HCT116 (cell line): ENCODE data around the gene SMIM5. TPM values are rescaled to one million over a fixed set of nuclear protein-coding genes. Genes with fewer than 3 reads are reported as not detected.
A peak's percentile ranks its signal among the peaks of the same experiment; 100 is the strongest.

ENCODE experiments used
- ATAC-seq: fragments of 200-7000 bp; cut with Tn5 transposase; 2 replicates; pipeline ENCODE4 v1.9.1; 2020; ENCODE audit warnings: mild to moderate bottlenecking, moderate library complexity
- BruUV-seq: library from RNA; stranded (reverse); fragments of 400-500 nt; replicated peaks from 2 replicates; lab custom pipeline; 2021; lab: Mats Ljungman, UMichigan
- CTCF ChIA-PET: fragments of 300-600 bp; sonication (Branson Sonifier 250); formaldehyde crosslinking; loops from one replicate; lab custom pipeline; 2021; ENCODE audit warnings: antibody characterized with exemption; lab: Charles Lee
- POLR2A ChIA-PET: fragments of 300-600, 350-600 bp; sonication (Branson Sonifier 250); formaldehyde crosslinking; loops from one replicate; lab custom pipeline; 2021; ENCODE audit warnings: antibody characterized with exemption; lab: Charles Lee
- RAD21 ChIA-PET, 2 experiments: fragments of 300-600 bp; sonication (Branson Sonifier 250); formaldehyde crosslinking; loops; one replicate each; lab custom pipeline; 2023; ENCODE audit warnings: low total read pairs in 2 of 2; ENCODE audit not compliant: uncharacterized antibody in 2 of 2, unreplicated experiment in 2 of 2, low non-redundant PET in 1 of 2; lab: Charles Lee
- DNase-seq: peaks from one replicate; pipeline ENCODE4 v3.0.0-alpha.2; 2010; ENCODE audit warnings: low read depth, low spot score
- H2AFZ ChIP-seq: fragments of 200-600 bp; shearing (Covaris generic), sonication (generic); 2 replicates; pipeline ENCODE4 v1.6.1; 2017; ENCODE audit warnings: low read depth, mixed run types, mixed read lengths, antibody characterized with exemption, low read length; ENCODE audit not compliant: poor library complexity, severe bottlenecking
- H3K27ac ChIP-seq: 2 replicates; pipeline ENCODE4 v1.5.1; 2012; ENCODE audit warnings: low read depth, low read length
- H3K27me3 ChIP-seq: fragments of 200-600 bp; sonication (generic); 2 replicates; pipeline ENCODE4 v1.6.1; 2016; ENCODE audit warnings: mixed run types, low read length, mixed read lengths; ENCODE audit not compliant: insufficient read depth
- H3K36me3 ChIP-seq, 2 experiments: fragments of 200-500 bp in 1 of 2; fragments of 200-600 bp in 1 of 2; sonication (Bioruptor generic) in 1 of 2; sonication (generic) in 1 of 2; 2 replicates each; pipeline versions ENCODE4 v1.5.1 to v1.6.1; 2014 to 2016; ENCODE audit warnings: low read length in 2 of 2, inconsistent platforms in 1 of 2, mixed read lengths in 1 of 2, mixed run types in 1 of 2; ENCODE audit not compliant: insufficient read depth in 2 of 2, control insufficient read depth in 1 of 2
- H3K4me1 ChIP-seq, 2 experiments: fragments of 200-600 bp in 1 of 2; sonication (generic) in 1 of 2; 2 replicates each; pipeline versions ENCODE4 v1.5.1 to v1.6.1; 2012 to 2017; ENCODE audit warnings: low read length in 2 of 2, inconsistent platforms in 1 of 2, mild to moderate bottlenecking in 1 of 2, mixed read lengths in 1 of 2, mixed run types in 1 of 2, moderate library complexity in 1 of 2; ENCODE audit not compliant: insufficient read depth in 2 of 2, control insufficient read depth in 1 of 2
- H3K4me2 ChIP-seq: fragments of 200-600 bp; sonication (generic); 2 replicates; pipeline ENCODE4 v1.6.1; 2017; ENCODE audit warnings: mixed run types, low read length, mixed read lengths
- H3K4me3 ChIP-seq, 2 experiments: fragments of 200-600 bp in 1 of 2; sonication (generic) in 1 of 2; replicated peaks in 1 of 2; 2 replicates each; pipeline ENCODE4 v1.5.1; 2011 to 2016; ENCODE audit warnings: low read length in 2 of 2, control low read depth in 1 of 2, low read depth in 1 of 2, mild to moderate bottlenecking in 1 of 2, mixed read lengths in 1 of 2, mixed run types in 1 of 2
- H3K79me2 ChIP-seq: fragments of 200-600 bp; sonication (generic); 2 replicates; pipeline ENCODE4 v1.6.1; 2017; ENCODE audit warnings: mild to moderate bottlenecking, mixed run types, low read length, moderate library complexity, mixed read lengths; ENCODE audit not compliant: insufficient read depth
- H3K9ac ChIP-seq: fragments of 200-600 bp; sonication (generic); 2 replicates; pipeline ENCODE4 v1.6.1; 2016; ENCODE audit warnings: low read length, mixed read lengths
- H3K9me2 ChIP-seq: fragments of 200-600 bp; sonication (generic), shearing (Covaris generic); 2 replicates; pipeline ENCODE4 v1.6.1; 2017; ENCODE audit warnings: mixed run types, mild to moderate bottlenecking, moderate library complexity; ENCODE audit not compliant: insufficient read depth
- H3K9me3 ChIP-seq, 2 experiments: fragments of 200-500 bp in 1 of 2; fragments of 200-600 bp in 1 of 2; sonication (Bioruptor generic) in 1 of 2; sonication (generic) in 1 of 2; 2 replicates each; pipeline ENCODE4 v1.6.1; 2014 to 2017; ENCODE audit warnings: low read length in 2 of 2, mixed read lengths in 2 of 2, inconsistent platforms in 1 of 2, low read depth in 1 of 2, mild to moderate bottlenecking in 1 of 2, mixed run types in 1 of 2, moderate library complexity in 1 of 2; ENCODE audit not compliant: control insufficient read depth in 1 of 2, insufficient read depth in 1 of 2
- H4K20me1 ChIP-seq: fragments of 200-600 bp; sonication (generic), shearing (Covaris generic); 2 replicates; pipeline ENCODE4 v1.6.1; 2017; ENCODE audit warnings: mixed run types, mild to moderate bottlenecking, moderate library complexity; ENCODE audit not compliant: insufficient read depth
- CBX3 ChIP-seq: IDR thresholded peaks from 2 replicates; pipeline ENCODE4 v1.6.1; 2012; ENCODE audit warnings: low read depth
- CTCF ChIP-seq, 3 experiments: fragments of 200-600 bp in 1 of 3; sonication (generic) in 1 of 3; IDR thresholded peaks in 2 of 3; conservative IDR thresholded peaks in 1 of 3; 2 replicates each; pipeline ENCODE4 v1.5.1; 2012 to 2017; ENCODE audit warnings: low read depth in 2 of 3, low read length in 2 of 3, antibody characterized with exemption in 1 of 3, borderline replicate concordance in 1 of 3, control low read depth in 1 of 3, mild to moderate bottlenecking in 1 of 3, mixed read lengths in 1 of 3, mixed run types in 1 of 3, moderate library complexity in 1 of 3; ENCODE audit not compliant: insufficient read depth in 1 of 3
- EZH2phosphoT487 ChIP-seq: fragments of 200-600 bp; IDR thresholded peaks from 2 replicates; pipeline ENCODE4 v1.6.1; 2018; ENCODE audit warnings: antibody characterized with exemption, borderline replicate concordance
- JUND ChIP-seq: IDR thresholded peaks from 2 replicates; pipeline ENCODE4 v1.6.1; 2012
- RAD21 ChIP-seq: IDR thresholded peaks from 2 replicates; pipeline ENCODE4 v1.6.1; 2012; ENCODE audit warnings: low read depth, mild to moderate bottlenecking
- intact Hi-C: fragments of 100-400 bp; cut with micrococcal nuclease; formaldehyde crosslinking; loops from 2 replicates; pipeline ENCODE4 v1.10.0; 2022
- total RNA-seq: library from RNA; stranded (reverse); gene quantifications from one replicate; pipeline ENCODE4 v1.2.1, GENCODE V29; 2021; ENCODE audit not compliant: unreplicated experiment

SMIM5 gene
- total RNA-seq, 1 experiment from 2014 or later = 0.12 TPM

- POLR2A ChIA-PET = interaction anchor here (1.2 kb wide), 2 partner anchors 8 to 11 kb away, joined by 4 read pairs; no protein-coding TSS in a partner anchor
- no peak overlapping the region for H2AFZ ChIP-seq
- H3K9me2 ChIP-seq = no peaks in the 10 kb centered on the region
- no peaks in the 10 kb centered on the region for H4K20me1 ChIP-seq
- no peak overlapping the region for H3K4me3 ChIP-seq
- no peak overlapping the region for H3K4me2 ChIP-seq
- H3K9ac ChIP-seq = no peak overlapping the region
- H3K27me3 ChIP-seq = no peaks in the 10 kb centered on the region
- H3K4me1 ChIP-seq = no peaks in the 10 kb centered on the region
- peaks cover 27 to 28% of the 10 kb centered on the region in 2 experiments; a peak in 3 of 4 replicates for H3K36me3 ChIP-seq
- no TSS peak for BruUV-seq
- H3K9me3 ChIP-seq = no peaks in the 10 kb centered on the region
- CTCF ChIA-PET = interaction anchor here (1.0 to 4.1 kb wide), 8 partner anchors 8 to 96 kb away, joined by 4 to 75 read pairs (median 10); partner anchors contain the start of genes ITGB4 and SMIM5
- RAD21 ChIA-PET = interaction anchor here (1.0 to 3.7 kb wide), 2 partner anchors 20 kb away, joined by 7 to 13 read pairs; partner anchors contain the start of gene SMIM5 (in 2 of the 2)
- TF ChIP-seq JUND (no peak), RAD21 (peak; percentile 82), CBX3 (no peak), EZH2phosphoT487 (no peak), CTCF (IDR thresholded peaks at IDR 0.05 in 2 of 3, conservative IDR thresholded peaks at IDR 0.05 in 1 of 3; ENCODE audit: borderline replicate concordance in 1 of 3, insufficient read depth in 1 of 3, low read depth in 2 of 3, low read length in 2 of 3) (peak; percentile 87 to 98 (median 95))
- intact Hi-C loops = loop anchor here (1.0 kb wide), 1 partner anchor 20 kb away; the partner anchor contains the start of gene SMIM5
- DNase-seq (no peak), ATAC-seq (peak; percentile 95)
- H3K27ac ChIP-seq = no peak overlapping the region
- no peaks in the 10 kb centered on the region for H3K79me2 ChIP-seq
Measured at GRCh38 chr17:75652934-75653549, 19.8 kb downstream of the SMIM5 start.
